K562 (cell line): ENCODE results near the gene DCAF8. TPM values are rescaled to one million over a fixed set of nuclear protein-coding genes. Genes with fewer than 3 reads are reported as not detected.

ENCODE experiments used
- AFF1 ChIP-seq, 2 experiments: fragments of 450-650 bp; IDR thresholded peaks; 2 replicates each; pipeline ENCODE4 v1.6.1; 2018; ENCODE audit warnings: mild to moderate bottlenecking in 2 of 2, low read depth in 1 of 2; ENCODE audit not compliant: partially characterized antibody in 2 of 2
- BRF2 ChIP-seq: IDR thresholded peaks from 3 replicates; pipeline ENCODE4 v1.6.1; 2011; ENCODE audit warnings: borderline replicate concordance, mild to moderate bottlenecking; ENCODE audit not compliant: insufficient read length, insufficient read depth
- DEAF1 ChIP-seq: fragments of 450-650 bp; formaldehyde crosslinking; IDR thresholded peaks from 2 replicates; pipeline ENCODE4 v1.4.0; 2020; ENCODE audit warnings: mild to moderate bottlenecking, moderate library complexity
- ERF ChIP-seq: fragments of 450-650 bp; formaldehyde crosslinking; IDR thresholded peaks from 2 replicates; pipeline ENCODE4 v1.4.0; 2020; ENCODE audit warnings: mild to moderate bottlenecking, mixed read lengths
- ESRRA ChIP-seq: fragments of 450-650 bp; IDR thresholded peaks from 2 replicates; pipeline ENCODE4 v1.6.1; 2014; ENCODE audit warnings: low read depth, mild to moderate bottlenecking, moderate library complexity, borderline replicate concordance
- FIP1L1 ChIP-seq: fragments of 200-400 bp; formaldehyde crosslinking; IDR thresholded peaks from 2 replicates; pipeline ENCODE4 v1.6.1; 2018; ENCODE audit warnings: mild to moderate bottlenecking, low read depth, low read length; ENCODE audit not compliant: poor library complexity, severe bottlenecking
- MXD1 ChIP-seq: fragments of 250-450 bp; sonication (Bioruptor Pico); IDR thresholded peaks from 2 replicates; pipeline ENCODE4 v1.8.0; 2021; ENCODE audit warnings: borderline replicate concordance, mild to moderate bottlenecking, moderate library complexity; ENCODE audit not compliant: poor library complexity, severe bottlenecking
- MYNN ChIP-seq, 2 experiments: sonication (generic); formaldehyde crosslinking in 1 of 2; IDR thresholded peaks; 2 replicates each; pipeline versions ENCODE4 v1.5.0 to v1.6.1; 2016 to 2020; ENCODE audit warnings: antibody characterized with exemption in 1 of 2, missing genetic modification reagents in 1 of 2
- NR2F6 ChIP-seq: fragments of 450-650 bp; formaldehyde crosslinking; IDR thresholded peaks from 2 replicates; pipeline ENCODE4 v1.4.0; 2020; ENCODE audit warnings: mild to moderate bottlenecking
- SETDB1 ChIP-seq: IDR thresholded peaks from one replicate; pipeline ENCODE4 v1.6.1; 2012; ENCODE audit warnings: low read length, control low read depth, inconsistent platforms
- SMARCA4 ChIP-seq: fragments of 450-650 bp; IDR thresholded peaks from 2 replicates; pipeline ENCODE4 v1.6.1; 2016
- SREBF1 ChIP-seq: fragments of 150-350 bp; IDR thresholded peaks from 2 replicates; pipeline ENCODE4 v1.6.1; 2014; ENCODE audit warnings: antibody characterized with exemption, low read depth, low read length, borderline replicate concordance
- STAG1 ChIP-seq: sonication (generic); formaldehyde crosslinking; IDR thresholded peaks from 2 replicates; pipeline ENCODE4 v1.5.0; 2020; ENCODE audit warnings: missing genetic modification reagents, borderline replicate concordance
- ZNF12 ChIP-seq: sonication (generic); formaldehyde crosslinking; IDR thresholded peaks from 2 replicates; pipeline ENCODE4 v1.4.0; 2020; ENCODE audit warnings: mild to moderate bottlenecking, missing genetic modification reagents
- ZNF143 ChIP-seq: sonication (generic); formaldehyde crosslinking; IDR thresholded peaks from 2 replicates; pipeline ENCODE4 v1.9.0; 2022; ENCODE audit warnings: mild to moderate bottlenecking, missing genetic modification reagents
- ZNF282 ChIP-seq: sonication (generic); formaldehyde crosslinking; IDR thresholded peaks from 2 replicates; pipeline ENCODE4 v1.8.1; 2023; ENCODE audit warnings: missing genetic modification reagents
- ZNF41 ChIP-seq: fragments of 250-450 bp; sonication (Bioruptor Pico); conservative IDR thresholded peaks from 2 replicates; pipeline ENCODE4 v1.4.0; 2020; ENCODE audit warnings: mild to moderate bottlenecking
- ZNF785 ChIP-seq: fragments of 250-450 bp; sonication (Bioruptor Pico); IDR thresholded peaks from 2 replicates; pipeline ENCODE4 v1.4.0; 2020; ENCODE audit warnings: mild to moderate bottlenecking
- polyA plus RNA-seq, 8 experiments: library from polyadenylated mRNA; depleted of rRNA in 4 of 8; stranded (reverse) in 5 of 8; unstranded in 3 of 8; fragments of >200 nt; fragmentation: Nextera tagmentation in 2 of 8; fragmentation: Illumina TruSeq in 1 of 8; extraction: Ambion mirVana in 2 of 8; extraction: Trizol in 1 of 8; gene quantifications; 2 replicates each; pipeline versions ENCODE4 v1.2.1 to v1.2.3, GENCODE V29; 2011 to 2014; ENCODE audit warnings: inconsistent platforms in 1 of 8, missing spikeins in 1 of 8
- total RNA-seq, 7 experiments: library from RNA; depleted of rRNA in 6 of 7; stranded (reverse); fragments of >200 nt in 6 of 7; fragmentation: Illumina TruSeq in 2 of 7; extraction: Trizol in 2 of 7; gene quantifications; 2 replicates each; pipeline versions ENCODE4 v1.2.1 to v1.2.3, GENCODE V29; 2011 to 2021; ENCODE audit warnings: low replicate concordance in 1 of 7

The DCAF8 gene
- total and polyA plus RNA-seq, 9 of the 15 experiments (the other 6 are each of a cell fraction or from before 2014, with no cell fraction given) = 11.6 to 149 (median 81.3) TPM

GRCh38 chr1:160261893-160262794 lies at the start of gene DCAF8 (continued):
- TF ChIP-seq ZNF12 (CRISPR knock-in tag) (peak; percentile 72; the same call in 1 of the 2 replicates), SREBF1 (no peak), NR2F6 (CRISPR knock-in tag) (peak; percentile 37; the same call in 1 of the 2 replicates), FIP1L1 (peak; percentile 89), ESRRA (peak; percentile 57; the same call in 1 of the 2 replicates), ZNF282 (CRISPR knock-in tag) (no peak), ERF (peak; percentile 70; the same call in 1 of the 2 replicates), ZNF785 (no peak), BRF2 (no peak), SMARCA4 (no peak), MYNN (IDR thresholded peaks at IDR 0.05) (no peak), MYNN (CRISPR knock-in tag; IDR thresholded peaks at IDR 0.05) (no peak), AFF1 (IDR thresholded peaks at IDR 0.05; ENCODE audit: low read depth in 1 of 2, partially characterized antibody in 2 of 2) (peak in 1 of 2 experiments; percentile 53), ZNF41 (0 out of 2 replicates have a peak, but pooled peaks have one; percentile 16), MXD1 (CRISPR knock-in tag) (no peak), SETDB1 (no peak), STAG1 (CRISPR knock-in tag) (peak; percentile 54), DEAF1 (CRISPR knock-in tag) (no peak), ZNF143 (CRISPR knock-in tag) (peak; percentile 56; the same call in 1 of the 2 replicates)
